ENCODE results near the gene SRSF7. TPM values are rescaled to one million over a fixed set of nuclear protein-coding genes. Genes with fewer than 3 reads are reported as not detected.
A peak's percentile ranks its signal among the peaks of the same experiment; 100 is the strongest.
"Not testable (repeated sequence)": the region's sequence is repeated elsewhere in the genome, so short reads cannot be mapped to it uniquely, and the experiment has no call there.

SRSF7 gene
- total RNA-seq, 2 donors from 2014 or later = 85.6 to 91.2 TPM

DNA sequence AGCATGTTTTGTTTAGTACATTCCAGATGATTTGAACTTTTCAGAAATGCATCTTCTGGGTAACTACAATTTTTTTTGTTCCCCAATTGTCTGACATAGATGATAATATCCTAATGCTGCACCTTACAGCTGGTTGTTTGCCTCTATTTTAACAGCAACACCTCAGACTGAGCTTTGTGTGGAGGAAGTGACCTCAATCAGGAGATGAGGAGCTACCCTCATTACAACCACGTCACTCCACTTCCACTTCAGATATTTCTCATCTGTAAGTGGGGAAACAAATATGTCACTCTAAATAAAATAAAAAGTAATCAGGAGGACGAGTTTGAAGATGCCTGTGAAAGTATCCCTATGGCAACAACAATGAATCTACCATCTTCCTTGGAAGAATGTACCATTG lies 12.1 kb upstream of the SRSF7 start:
- ATAC-seq = no peak
- intact Hi-C loops (cut with DNase I, micrococcal nuclease) = no loop called here
- DNase-seq = no peak

DNA sequence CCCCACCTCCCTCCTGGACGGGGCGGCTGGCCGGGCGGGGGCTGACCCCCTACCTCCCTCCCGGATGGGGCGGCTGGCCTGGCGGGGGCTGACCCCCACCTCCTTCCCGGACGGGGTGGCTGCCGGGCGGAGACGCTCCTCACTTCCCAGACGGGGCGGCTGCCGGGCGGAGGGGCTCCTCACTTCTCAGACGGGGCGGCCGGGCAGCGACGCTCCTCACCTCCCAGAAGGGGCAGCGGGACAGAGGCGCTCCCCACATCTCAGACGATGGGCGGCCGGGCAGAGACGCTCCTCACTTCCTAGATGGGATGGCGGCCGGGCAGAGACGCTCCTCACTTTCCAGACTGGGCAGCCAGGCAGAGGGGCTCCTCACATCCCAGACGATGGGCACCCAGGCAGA lies 4.7 kb upstream of the SRSF7 start:
- not testable (repeated sequence) for DNase-seq

DNA sequence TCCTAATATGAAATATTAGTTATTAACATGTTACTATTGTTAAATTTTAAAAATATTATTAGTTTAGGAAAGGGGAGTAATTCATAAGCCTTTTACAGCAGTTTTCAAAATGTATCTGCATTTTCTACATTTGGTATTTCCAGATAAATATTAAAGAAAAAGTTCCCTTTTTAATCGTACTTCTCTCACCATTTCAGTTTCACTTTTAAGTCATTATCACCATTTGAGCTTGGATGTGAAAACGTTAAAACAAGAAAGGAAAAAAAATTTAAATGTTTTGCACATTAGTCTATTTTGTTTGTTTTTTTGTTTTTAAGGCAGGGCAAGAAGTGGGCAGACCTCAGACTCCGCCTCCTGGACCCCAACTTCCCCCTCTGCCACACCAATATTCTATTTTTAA lies 3.3 kb upstream of the SRSF7 start:
- ATAC-seq (no peak), DNase-seq (no peak)
- intact Hi-C loops (cut with DNase I, micrococcal nuclease) = no loop called here

More for the DNA sequence above, 4.7 kb upstream of the SRSF7 start:
- intact Hi-C loops (cut with DNase I, micrococcal nuclease); ATAC-seq: not testable (repeated sequence)

DNA sequence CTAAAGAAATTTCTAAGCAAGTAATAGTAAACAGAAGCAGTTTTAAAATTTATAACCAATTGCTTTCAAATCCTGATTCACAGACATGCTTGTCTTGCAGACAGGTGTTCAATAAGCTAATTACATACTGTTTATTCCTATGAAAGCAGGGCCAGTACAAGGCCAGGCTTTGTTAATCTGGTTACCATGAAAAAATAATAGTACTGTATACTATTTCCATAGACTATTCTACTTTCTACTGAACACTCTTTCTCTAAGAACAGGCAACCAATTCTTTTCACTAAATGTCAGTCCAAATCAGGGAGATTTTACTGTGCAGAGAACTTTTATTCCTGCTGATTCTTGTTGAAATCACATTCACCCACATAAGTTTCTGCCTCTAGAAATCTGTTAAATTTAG lies 2.9 kb upstream of the SRSF7 start:
- intact Hi-C loops (cut with DNase I, micrococcal nuclease) = no loop called here
- ATAC-seq (no peak), DNase-seq (no peak)

DNA sequence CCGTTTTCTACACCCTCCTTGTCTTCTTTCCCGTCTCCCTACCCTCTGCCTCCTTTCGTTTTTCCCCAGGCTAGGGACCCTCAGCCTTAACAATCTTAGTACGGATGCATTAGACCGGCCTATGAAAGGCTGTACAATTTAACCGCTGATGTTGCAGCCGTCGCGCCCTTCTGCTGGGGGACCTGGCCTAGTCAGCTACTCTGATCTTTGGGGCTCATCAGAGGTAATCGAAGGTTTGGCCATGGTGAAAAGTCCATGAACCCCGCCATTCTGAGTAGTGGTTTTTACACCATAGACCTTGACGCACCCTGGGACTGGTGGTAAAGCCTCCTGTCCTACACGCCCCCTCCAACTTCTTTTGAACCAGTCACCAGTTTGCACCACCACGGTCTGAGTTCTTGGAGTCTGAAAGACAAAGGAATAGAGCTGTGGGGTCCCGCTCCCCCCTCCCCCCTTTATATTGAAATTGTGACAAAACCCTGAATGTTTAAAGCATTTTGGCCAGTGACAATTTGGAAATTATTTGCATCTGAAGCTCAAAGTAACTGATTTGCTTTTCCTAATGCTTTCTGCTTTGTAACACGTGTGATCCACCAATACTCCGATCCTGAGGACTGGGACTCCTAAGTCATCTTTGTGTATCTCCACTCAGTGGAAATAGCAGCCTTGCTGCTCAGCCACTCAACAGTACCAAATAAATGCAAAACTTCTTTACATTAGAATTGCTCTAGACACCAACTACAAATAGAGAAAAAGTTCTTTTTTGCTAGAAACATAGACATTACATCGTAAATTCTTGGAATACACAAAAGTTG lies 642 bp upstream of the SRSF7 start:
- DNase-seq (no peak), ATAC-seq (no peak)
- intact Hi-C loops (cut with DNase I, micrococcal nuclease) = no loop called here

DNA sequence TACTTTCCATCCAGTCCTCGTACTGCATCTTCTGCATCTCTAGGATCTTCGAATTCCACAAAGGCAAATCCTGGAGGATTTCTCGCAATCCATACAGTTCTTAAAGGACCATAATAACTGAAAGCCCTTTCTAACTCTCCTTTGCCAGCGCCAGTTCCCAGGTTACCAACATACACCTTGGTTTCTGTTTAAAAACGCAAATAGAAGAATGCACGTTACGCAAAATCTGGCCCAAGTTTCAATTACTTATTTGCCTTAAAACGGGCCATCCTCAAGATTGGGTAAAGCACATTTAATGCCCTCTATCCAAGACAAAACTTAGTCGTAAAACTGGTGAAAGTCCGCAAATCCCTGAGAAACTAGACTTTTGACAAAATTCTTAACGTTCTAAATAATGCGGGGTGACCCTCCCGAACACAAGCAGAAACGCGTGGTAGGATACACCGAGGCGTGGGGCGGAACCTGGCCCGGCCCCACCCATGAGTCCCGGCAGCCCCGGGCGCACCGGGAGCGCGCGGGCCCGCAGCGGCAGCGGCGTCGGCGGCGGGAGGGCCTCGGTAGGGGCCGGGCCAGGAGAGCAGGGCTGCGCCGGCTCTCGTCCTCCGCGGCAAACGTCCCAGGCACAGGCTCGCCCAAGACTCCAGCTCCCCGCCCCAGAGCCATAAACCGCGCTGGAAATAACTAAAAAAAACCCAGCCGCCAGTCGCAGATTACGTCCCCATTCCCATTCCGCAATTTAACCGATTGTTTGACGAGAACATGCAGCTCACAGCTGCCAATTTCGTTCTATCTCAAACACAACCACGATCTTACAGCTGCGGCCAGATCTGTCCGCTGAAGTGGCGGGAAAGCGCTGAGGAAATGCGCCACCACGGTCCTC lies 910 bp downstream of the SRSF7 start:
- peak; percentile 78 for ATAC-seq
- DNase-seq = peak; percentile 67 to 73
- intact Hi-C loops (cut with DNase I, micrococcal nuclease) = no loop called here

DNA sequence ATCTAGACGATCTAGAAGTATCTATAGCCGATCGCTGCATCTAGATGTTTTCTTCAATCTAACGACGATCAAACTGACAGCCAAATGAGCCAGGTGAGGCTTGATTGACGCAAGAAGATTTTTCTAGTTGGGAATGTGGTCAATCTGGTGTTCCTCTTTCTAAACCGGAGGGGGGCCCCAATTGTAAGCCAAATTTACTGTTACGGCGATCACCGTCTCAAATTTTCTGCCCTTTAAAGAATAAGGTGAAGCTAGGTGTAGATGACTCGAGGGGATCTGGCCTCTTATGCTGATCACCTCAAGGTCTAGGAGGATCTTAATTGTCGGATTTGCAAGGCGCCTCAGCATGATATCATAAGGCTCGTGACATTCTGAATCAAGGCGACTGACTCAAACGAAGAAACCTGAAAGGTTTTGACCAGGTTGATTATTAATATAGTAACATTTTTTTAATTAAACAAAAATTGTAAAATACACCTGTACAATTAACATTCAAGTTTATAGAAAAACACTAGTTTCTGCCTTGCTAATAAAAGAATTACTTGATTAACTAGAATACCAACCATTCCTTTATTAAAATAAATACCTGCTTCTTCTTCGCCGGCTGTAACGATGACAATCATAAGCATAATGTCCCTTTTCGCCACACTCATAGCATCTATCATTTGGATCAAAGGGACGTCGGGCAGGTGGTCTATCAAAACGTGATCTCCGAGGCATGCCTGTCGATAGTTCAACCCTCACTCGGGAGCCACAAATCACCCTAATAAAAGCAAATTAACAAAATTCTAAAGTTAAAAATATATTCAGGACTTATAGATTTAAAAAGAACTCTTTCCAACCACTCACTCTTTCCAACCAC lies 2.0 kb downstream of the SRSF7 start:
- intact Hi-C loops (cut with DNase I, micrococcal nuclease) = no loop called here
- no peak for DNase-seq
- ATAC-seq = no peak

DNA sequence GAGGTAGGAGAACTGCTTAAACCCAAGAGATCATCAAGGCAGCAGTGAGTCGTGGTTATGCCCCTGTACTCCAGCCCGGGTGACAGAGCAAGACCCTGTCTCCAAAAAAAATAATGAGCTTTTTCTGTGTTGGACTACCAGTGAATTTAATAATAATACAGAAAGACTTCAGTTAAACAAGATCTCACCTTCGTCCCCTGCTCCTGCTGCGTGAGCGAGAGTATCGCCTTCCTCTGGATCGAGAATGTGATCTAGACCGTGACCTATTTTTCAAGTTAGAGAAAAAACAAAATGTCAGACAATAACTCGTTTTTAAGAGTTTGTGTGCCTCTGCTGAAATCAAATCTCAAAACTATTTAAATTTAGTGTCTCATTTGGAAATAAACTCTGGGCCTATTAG lies 2.8 kb downstream of the SRSF7 start:
- DNase-seq = no peak
- intact Hi-C loops (cut with DNase I, micrococcal nuclease) = no loop called here
- ATAC-seq = no peak

DNA sequence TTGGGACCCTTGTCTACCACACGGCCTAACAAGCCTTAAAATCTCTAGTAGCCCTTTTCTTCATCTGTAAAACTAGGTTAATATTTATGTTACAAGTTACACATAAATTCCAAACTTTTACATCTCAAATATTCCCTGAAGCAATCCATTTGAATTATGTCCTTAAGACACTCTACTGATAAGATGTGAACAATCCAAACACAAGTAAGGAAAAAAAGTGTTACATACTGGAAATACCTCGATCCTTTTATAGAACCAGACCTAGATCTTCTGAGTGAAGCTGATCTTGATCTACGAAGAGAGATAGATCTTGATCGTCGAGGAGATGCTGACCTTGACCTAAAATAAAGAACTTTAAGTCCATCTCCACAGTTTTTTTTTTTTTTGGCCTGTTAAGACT lies 3.3 kb downstream of the SRSF7 start:
- intact Hi-C loops (cut with DNase I, micrococcal nuclease) = no loop called here
- ATAC-seq (no peak), DNase-seq (no peak)

DNA sequence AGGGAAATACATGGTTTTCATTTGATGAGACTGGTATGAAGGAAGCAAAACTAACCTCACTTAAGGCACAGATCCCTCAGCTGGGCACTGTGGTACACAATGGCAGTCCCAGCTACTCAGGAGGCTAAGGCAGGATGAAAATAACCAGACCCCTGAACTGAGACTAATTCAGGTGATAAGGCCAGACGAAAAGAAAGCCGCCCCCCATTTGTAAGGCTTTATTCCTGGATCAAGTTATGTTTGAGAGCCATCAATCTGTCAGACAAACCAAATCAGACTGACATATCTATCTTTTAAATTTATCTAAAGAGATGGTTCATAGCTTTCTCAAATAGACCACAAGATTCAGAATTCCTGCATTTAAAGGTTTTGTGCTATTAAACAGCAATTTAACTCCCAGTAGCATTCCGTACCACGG lies 4.1 kb downstream of the SRSF7 start:
- intact Hi-C loops (cut with DNase I, micrococcal nuclease) = no loop called here
- ATAC-seq = no peak
- no peak for DNase-seq

DNA sequence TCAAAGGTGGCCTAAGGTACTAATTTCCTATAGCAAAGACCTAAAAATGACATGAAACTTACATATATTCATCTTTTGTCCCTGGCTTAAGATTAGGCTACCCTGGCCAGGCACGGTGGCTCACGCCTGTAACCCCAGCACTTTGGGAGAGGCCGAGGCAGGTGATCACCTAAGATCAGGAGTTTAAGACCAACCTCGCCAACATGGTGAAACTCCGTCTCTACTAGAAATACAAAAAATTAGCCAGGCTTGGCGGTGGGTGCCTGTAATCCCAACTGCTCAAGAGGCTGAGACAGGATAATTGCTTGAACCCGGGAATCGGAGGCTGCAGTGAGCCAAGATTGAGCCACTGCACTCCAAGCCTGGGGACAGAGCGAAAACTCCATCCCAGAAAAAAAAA lies 5.9 kb downstream of the SRSF7 start:
- ATAC-seq (no peak), DNase-seq (no peak)

DNA sequence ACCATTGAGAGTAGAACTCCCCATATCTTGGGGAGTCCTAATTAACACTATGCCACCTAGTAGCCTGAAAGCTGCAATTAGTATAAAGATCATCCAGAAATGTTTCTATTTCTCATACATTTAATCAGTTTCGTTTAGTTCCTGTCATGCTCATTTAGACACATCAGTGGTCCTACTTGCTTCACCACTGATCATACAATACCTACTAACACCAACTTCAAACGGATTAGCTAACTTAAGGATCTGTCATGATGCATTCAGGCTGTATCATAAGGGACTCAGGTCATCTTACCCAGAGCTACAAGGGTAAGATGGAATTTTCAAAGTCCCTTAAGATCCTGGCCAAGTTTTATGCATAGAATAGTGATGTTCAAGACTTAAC lies 6.8 kb downstream of the SRSF7 start:
- no peak for ATAC-seq
- intact Hi-C loops (cut with DNase I, micrococcal nuclease) = loop anchor here in 1 of 2 donors (2.0 to 5.0 kb wide), 2 partner anchors 16 to 162 kb away; no protein-coding TSS in a partner anchor
- no peak for DNase-seq

More for the DNA sequence above, 5.9 kb downstream of the SRSF7 start:
- intact Hi-C loops (cut with DNase I, micrococcal nuclease) = loop anchor here in 1 of 2 donors (2.0 kb wide), 1 partner anchor 16 kb away; no protein-coding TSS in a partner anchor

DNA sequence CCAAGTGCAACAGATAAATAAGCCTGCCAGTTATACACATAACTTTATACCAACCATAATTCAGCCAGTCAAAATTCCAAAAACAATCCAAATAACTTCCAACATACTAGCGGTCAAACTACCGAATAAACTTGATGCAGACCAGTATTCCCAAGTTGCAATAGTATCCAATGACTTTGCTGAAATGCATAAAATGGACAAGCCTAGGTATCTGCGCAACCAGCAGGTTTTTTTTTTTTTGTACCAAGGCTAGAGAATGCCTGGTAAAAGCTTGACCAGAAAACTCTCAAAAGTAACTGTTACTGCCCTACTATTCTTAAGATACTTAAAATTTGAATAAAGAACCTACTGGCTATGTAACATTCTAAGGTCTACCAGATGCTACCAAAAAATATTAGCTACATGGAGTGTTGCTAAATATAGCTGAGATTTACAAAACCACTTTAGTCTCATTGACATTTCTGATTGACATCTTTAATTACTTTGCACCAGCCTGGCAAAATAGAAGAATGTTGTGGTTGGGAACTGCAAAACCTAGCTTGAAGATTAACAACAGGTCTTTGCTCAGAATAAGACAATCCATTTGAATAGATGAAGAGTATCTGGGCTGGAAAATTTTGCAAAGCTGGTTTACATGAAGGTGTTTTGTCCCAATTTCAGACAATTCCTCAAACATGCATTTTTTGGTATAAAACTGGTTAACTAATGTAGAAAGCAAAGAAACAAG lies 7.3 kb downstream of the SRSF7 start:
- intact Hi-C loops (cut with DNase I, micrococcal nuclease) = loop anchor here in 1 of 2 donors (2.0 to 5.0 kb wide), 2 partner anchors 15 to 162 kb away; no protein-coding TSS in a partner anchor
- ATAC-seq = no peak
- no peak for DNase-seq

DNA sequence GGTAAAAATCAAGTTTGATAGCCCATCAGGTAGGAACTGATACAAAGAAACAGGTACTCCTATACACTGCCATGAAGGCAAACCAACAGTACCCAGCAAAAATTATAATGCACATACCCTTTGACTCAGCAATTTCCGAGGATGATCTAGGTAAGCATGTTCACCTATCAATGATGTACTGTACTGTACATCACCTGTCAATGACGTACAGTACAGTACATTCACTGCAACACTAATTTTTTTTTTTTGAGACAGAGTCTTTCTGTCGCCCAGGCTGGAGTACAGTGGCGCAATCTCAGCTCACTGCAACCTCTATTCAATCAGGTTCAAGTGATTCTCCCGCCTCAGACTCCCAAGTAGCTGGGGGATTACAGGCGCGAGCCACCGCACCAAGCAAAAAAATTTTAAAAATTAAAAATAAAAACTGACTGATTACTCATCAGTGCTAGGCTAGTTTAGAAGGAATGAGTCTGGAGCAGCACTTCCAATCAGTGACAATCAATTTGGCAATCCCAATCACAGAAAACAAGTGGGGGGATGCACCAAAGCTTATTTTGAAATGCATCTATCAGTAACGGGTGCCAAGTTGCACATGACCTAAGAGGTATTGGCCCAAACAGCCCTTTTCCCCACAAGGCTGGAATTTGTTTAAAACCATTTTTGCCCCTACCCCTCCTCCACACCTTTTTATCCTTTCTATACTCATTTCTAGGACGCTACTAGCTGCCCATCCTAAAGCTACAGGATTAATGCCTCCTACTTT lies 8.2 kb downstream of the SRSF7 start:
- peak; percentile 15 for ATAC-seq
- no peak for DNase-seq
- intact Hi-C loops (cut with DNase I, micrococcal nuclease) = loop anchor here in 1 of 2 donors (5.0 kb wide), 1 partner anchor 161 kb away; no protein-coding TSS in a partner anchor

DNA sequence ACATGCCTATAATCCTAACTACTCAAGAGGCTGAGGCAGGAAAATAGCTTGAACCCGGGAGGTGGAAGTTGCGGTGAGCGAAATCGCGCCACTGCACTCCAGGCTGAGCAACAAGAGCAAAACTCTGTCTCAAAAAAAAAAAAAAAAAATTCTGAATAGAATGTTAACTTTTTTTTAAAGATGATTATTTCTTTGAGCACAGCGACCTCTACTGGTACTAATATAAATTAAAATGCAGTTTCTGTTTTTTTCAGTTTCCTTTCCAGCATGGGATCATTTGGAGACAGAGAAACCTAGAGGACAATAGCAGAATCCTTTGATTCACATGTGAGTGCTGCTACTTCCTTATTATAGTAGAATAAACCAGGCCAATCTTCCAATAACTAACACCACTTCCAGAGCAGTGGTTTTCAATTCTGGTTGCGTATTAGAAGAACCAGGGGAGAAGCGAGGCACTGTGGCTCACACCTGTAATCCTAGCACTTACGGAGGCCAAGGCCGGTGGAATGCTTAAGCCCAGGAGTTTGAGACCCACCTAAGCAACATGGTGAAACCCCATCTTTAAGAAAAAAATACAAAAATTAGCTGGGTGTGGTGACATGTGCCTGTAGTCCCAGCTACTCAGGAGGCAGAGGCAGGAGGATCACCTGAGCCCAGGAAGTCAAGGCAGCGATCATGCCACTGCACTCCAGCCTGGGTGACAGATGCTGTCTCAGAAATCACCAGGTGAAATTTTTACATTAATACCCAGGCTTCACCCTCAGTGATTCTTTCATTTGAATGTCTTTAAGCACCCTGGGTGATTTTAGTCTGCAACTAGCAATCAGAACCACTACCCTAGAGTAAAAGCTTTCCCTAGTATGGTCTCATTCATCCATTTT lies 10.1 kb downstream of the SRSF7 start:
- DNase-seq (peak in 1 of 2 donors; percentile 35), ATAC-seq (peak; percentile 73)
- intact Hi-C loops (cut with DNase I, micrococcal nuclease) = loop anchor here in 1 of 2 donors (5.0 kb wide), 1 partner anchor 159 kb away; no protein-coding TSS in a partner anchor

DNA sequence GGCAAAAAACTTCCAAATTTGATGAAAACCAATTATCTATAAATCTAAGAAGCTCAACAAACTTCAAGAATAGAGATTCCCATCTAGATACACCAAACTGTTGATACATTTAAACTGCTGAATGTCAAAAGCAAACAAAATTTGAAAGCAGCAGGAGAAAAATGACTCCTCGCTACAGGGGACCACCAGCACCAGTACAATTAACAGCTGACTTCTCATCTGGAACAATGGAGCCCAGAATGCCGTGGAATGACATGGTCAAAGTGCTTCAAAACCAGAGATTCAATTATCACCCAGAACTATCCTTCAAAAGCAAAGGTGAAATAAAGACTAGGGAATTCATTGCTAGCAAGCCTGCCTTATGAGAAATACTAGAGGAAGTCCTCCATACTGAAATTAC lies 11.6 kb downstream of the SRSF7 start:
- ATAC-seq = no peak
- intact Hi-C loops (cut with DNase I, micrococcal nuclease) = loop anchor here in 1 of 2 donors (10.0 kb wide), 1 partner anchor 425 kb away; no protein-coding TSS in a partner anchor
- no peak for DNase-seq
